ENCODE measurements around the gene G6PC2. TPM values are rescaled to one million over a fixed set of nuclear protein-coding genes. Genes with fewer than 3 reads are reported as not detected.

G6PC2 gene
- total RNA-seq, 1 experiment from 2014 or later = not detected

GRCh38 chr2:168949324-168949723 is 48.2 kb downstream of the G6PC2 start:
- Mint-ChIP-seq H3K36me3 (ENCODE audit: insufficient read depth, unreplicated experiment) (no peaks in the 10 kb centered on the region), H3K27me3 (ENCODE audit: unreplicated experiment) (no peaks in the 10 kb centered on the region), H3K4me1 (ENCODE audit: low read depth, unreplicated experiment) (peaks cover 14% of the 10 kb centered on the region), H3K4me3 (ENCODE audit: low read depth, unreplicated experiment) (no peak overlapping the region), H3K27ac (ENCODE audit: unreplicated experiment) (no peak overlapping the region), H3K9me3 (ENCODE audit: low read depth, unreplicated experiment) (peaks cover 18% of the 10 kb centered on the region)
- BruUV-seq (replicated peaks) = no TSS peak
- CTCF ChIA-PET = no interaction called here
- intact Hi-C loops (cut with micrococcal nuclease; ENCODE audit: unreplicated experiment) = loop anchor here (2.0 to 10.0 kb wide), 5 partner anchors 29 to 445 kb away; no protein-coding TSS in a partner anchor
- no peak for TF ChIP-seq CTCF (IDR thresholded peaks at IDR 0.05; ENCODE audit: unreplicated experiment)
- no peak for DNase-seq

GRCh38 chr2:168951871-168952270 is 50.8 kb downstream of the G6PC2 start:
- peaks cover 13% of the 10 kb centered on the region for H3K4me1 Mint-ChIP-seq (ENCODE audit: low read depth, unreplicated experiment)
- no TSS peak for BruUV-seq (replicated peaks)
- CTCF ChIA-PET = no interaction called here
- H3K9me3 Mint-ChIP-seq (ENCODE audit: low read depth, unreplicated experiment) = peaks cover 32% of the 10 kb centered on the region
- TF ChIP-seq CTCF (IDR thresholded peaks at IDR 0.05; ENCODE audit: unreplicated experiment) = no peak
- no peak overlapping the region for H3K4me3 Mint-ChIP-seq (ENCODE audit: low read depth, unreplicated experiment)
- DNase-seq = no peak
- no peak overlapping the region for H3K27ac Mint-ChIP-seq (ENCODE audit: unreplicated experiment)
- intact Hi-C loops (cut with micrococcal nuclease; ENCODE audit: unreplicated experiment) = no loop called here
- H3K27me3 Mint-ChIP-seq (ENCODE audit: unreplicated experiment) = no peaks in the 10 kb centered on the region
- no peaks in the 10 kb centered on the region for H3K36me3 Mint-ChIP-seq (ENCODE audit: insufficient read depth, unreplicated experiment)

- no peaks in the 10 kb centered on the region for H3K27me3 Mint-ChIP-seq (ENCODE audit: unreplicated experiment)
- no TSS peak for BruUV-seq (replicated peaks)
- no peak for DNase-seq
- intact Hi-C loops (cut with micrococcal nuclease; ENCODE audit: unreplicated experiment) = no loop called here
- no peak overlapping the region for H3K27ac Mint-ChIP-seq (ENCODE audit: unreplicated experiment)
- no peak for TF ChIP-seq CTCF (IDR thresholded peaks at IDR 0.05; ENCODE audit: unreplicated experiment)
- no peak overlapping the region for H3K4me3 Mint-ChIP-seq (ENCODE audit: low read depth, unreplicated experiment)
- H3K9me3 Mint-ChIP-seq (ENCODE audit: low read depth, unreplicated experiment) = peaks cover 32% of the 10 kb centered on the region
- CTCF ChIA-PET = no interaction called here
- H3K36me3 Mint-ChIP-seq (ENCODE audit: insufficient read depth, unreplicated experiment) = no peaks in the 10 kb centered on the region
- H3K4me1 Mint-ChIP-seq (ENCODE audit: low read depth, unreplicated experiment) = peaks cover 12% of the 10 kb centered on the region
Measured at GRCh38 chr2:168952424-168952823, 51.3 kb downstream of the G6PC2 start.

- peaks cover 32% of the 10 kb centered on the region for H3K9me3 Mint-ChIP-seq (ENCODE audit: low read depth, unreplicated experiment)
- intact Hi-C loops (cut with micrococcal nuclease; ENCODE audit: unreplicated experiment) = no loop called here
- CTCF ChIA-PET = no interaction called here
Measured at GRCh38 chr2:168954256-168954655, 53.2 kb downstream of the G6PC2 start.

More at GRCh38 chr2:168954256-168954655, 53.2 kb downstream of the G6PC2 start:
- no peak for DNase-seq
- no TSS peak for BruUV-seq (replicated peaks)
- Mint-ChIP-seq H3K27me3 (ENCODE audit: unreplicated experiment) (no peaks in the 10 kb centered on the region), H3K27ac (ENCODE audit: unreplicated experiment) (no peak overlapping the region), H3K4me1 (ENCODE audit: low read depth, unreplicated experiment) (no peaks in the 10 kb centered on the region), H3K4me3 (ENCODE audit: low read depth, unreplicated experiment) (no peak overlapping the region), H3K36me3 (ENCODE audit: insufficient read depth, unreplicated experiment) (no peaks in the 10 kb centered on the region)
- TF ChIP-seq CTCF (IDR thresholded peaks at IDR 0.05; ENCODE audit: unreplicated experiment) = no peak

Measured in Calu3 (cell line).